HG02840 (cell line): Measurements from ENCODE around the gene TSEN2.
"Not testable (repeated sequence)": the region's sequence is repeated elsewhere in the genome, so short reads cannot be mapped to it uniquely, and the experiment has no call there.

Experiments used
- ATAC-seq: cut with Tn5 transposase; IDR thresholded peaks from one replicate; pipeline ENCODE4 v1.9.1; 2021; ENCODE audit warnings: mild to moderate bottlenecking, moderate library complexity, moderate number of reproducible peaks; ENCODE audit not compliant: unreplicated experiment, low FRiP score

The TSEN2 gene

GRCh38 chr3:12451960-12452359 lies 32.3 kb upstream of the TSEN2 start:
- ATAC-seq, result no peak

- ATAC-seq, result no peak
Measured at GRCh38 chr3:12452361-12453330, 31.6 kb upstream of the TSEN2 start.

- ATAC-seq, result no peak
Measured at GRCh38 chr3:12454076-12454815, 30.0 kb upstream of the TSEN2 start.

- no peak for ATAC-seq
Measured at GRCh38 chr3:12454816-12455121, 29.5 kb upstream of the TSEN2 start.

GRCh38 chr3:12455740-12456139 lies 28.5 kb upstream of the TSEN2 start:
- ATAC-seq, result no peak

- no peak for ATAC-seq
Measured at GRCh38 chr3:12456441-12456840, 27.8 kb upstream of the TSEN2 start.

- not testable (repeated sequence) for ATAC-seq
Measured at GRCh38 chr3:12457380-12457779, 26.9 kb upstream of the TSEN2 start.

- ATAC-seq, result no peak
Measured at GRCh38 chr3:12458901-12459300, 25.4 kb upstream of the TSEN2 start.

GRCh38 chr3:12460127-12460526 lies 24.2 kb upstream of the TSEN2 start:
- no peak for ATAC-seq

GRCh38 chr3:12461097-12461649 lies 23.1 kb upstream of the TSEN2 start:
- no peak for ATAC-seq

- ATAC-seq, result no peak
Measured at GRCh38 chr3:12462159-12462947, 21.9 kb upstream of the TSEN2 start.

- no peak for ATAC-seq
Measured at GRCh38 chr3:12463686-12464085, 20.6 kb upstream of the TSEN2 start.

- ATAC-seq, result no peak
Measured at GRCh38 chr3:12464181-12464580, 20.1 kb upstream of the TSEN2 start.

GRCh38 chr3:12465151-12465835 lies 19.0 kb upstream of the TSEN2 start:
- ATAC-seq, result no peak

- no peak for ATAC-seq
Measured at GRCh38 chr3:12465836-12466225, 18.4 kb upstream of the TSEN2 start.

GRCh38 chr3:12467746-12468145 lies 16.5 kb upstream of the TSEN2 start:
- ATAC-seq, result no peak

- no peak for ATAC-seq
Measured at GRCh38 chr3:12468276-12468675, 16.0 kb upstream of the TSEN2 start.

- no peak for ATAC-seq
Measured at GRCh38 chr3:12468757-12469156, 15.5 kb upstream of the TSEN2 start.

GRCh38 chr3:12469222-12469621 lies 15.1 kb upstream of the TSEN2 start:
- not testable (repeated sequence) for ATAC-seq

- ATAC-seq, result no peak
Measured at GRCh38 chr3:12470111-12470510, 14.2 kb upstream of the TSEN2 start.
